A549 (cell line): ENCODE results near the gene ZDHHC3. TPM values are rescaled to one million over a fixed set of nuclear protein-coding genes. Genes with fewer than 3 reads are reported as not detected.

Experiments used
- ATAC-seq, 2 experiments: fragments of 200-7000 bp in 1 of 2; fragments of >200 bp in 1 of 2; cut with Nextera tagmentation in 1 of 2; cut with Tn5 transposase in 1 of 2; 3 replicates each; pipeline versions ENCODE4 v1.8.0 to v1.9.1; 2018 to 2020; ENCODE audit warnings: mild to moderate bottlenecking in 1 of 2, moderate library complexity in 1 of 2
- CTCF ChIA-PET: fragments of 300-600 bp; sonication (Branson Sonifier 250); formaldehyde crosslinking; extraction: SDS; loops from one replicate; lab custom pipeline; 2021; ENCODE audit warnings: antibody characterized with exemption, inconsistent platforms; lab: Yijun Ruan, JAX
- POLR2A ChIA-PET: fragments of 350-600 bp; formaldehyde crosslinking; extraction: SDS; loops from one replicate; lab custom pipeline; 2021; ENCODE audit warnings: antibody characterized with exemption, inconsistent platforms; lab: Yijun Ruan, JAX
- DNase-seq, 2 experiments: peaks; one replicate each; pipeline versions ENCODE4 v3.0.0 to v3.0.0-alpha.2; 2011 to 2016; ENCODE audit warnings: low read depth in 1 of 2, low spot score in 1 of 2
- FAIRE-seq: peaks from 2 replicates; lab custom pipeline; 2011; peaks lifted over from hg19 to GRCh38; lab: Jason Lieb, UNC
- H3K27ac ChIP-seq, 2 experiments: fragments of >200 bp; sonication (Bioruptor Twin); formaldehyde crosslinking; 3 replicates each; pipeline ENCODE4 v1.5.1; 2016 to 2017
- H3K4me1 ChIP-seq: fragments of >200 bp; sonication (Bioruptor Twin); formaldehyde crosslinking; 3 replicates; pipeline ENCODE4 v1.6.1; 2016
- H3K4me2 ChIP-seq: fragments of >200 bp; sonication (Bioruptor Twin); formaldehyde crosslinking; 3 replicates; pipeline ENCODE4 v1.6.1; 2016
- H3K4me3 ChIP-seq: fragments of >200 bp; sonication (Bioruptor Twin); formaldehyde crosslinking; 3 replicates; pipeline ENCODE4 v1.5.1; 2016
- H3K9me3 ChIP-seq: fragments of >200 bp; sonication (Bioruptor Twin); formaldehyde crosslinking; 3 replicates; pipeline ENCODE4 v1.6.1; 2016
- ATOH8 ChIP-seq: fragments of 250-450 bp; sonication (Bioruptor Pico); IDR thresholded peaks from 2 replicates; pipeline ENCODE4 v1.5.0; 2020; ENCODE audit warnings: low read depth, mild to moderate bottlenecking, moderate library complexity
- BCL3 ChIP-seq: fragments of >200 bp; sonication (Bioruptor Twin); formaldehyde crosslinking; IDR thresholded peaks from 3 replicates; pipeline ENCODE4 v1.6.1; 2016
- BHLHE40 ChIP-seq: IDR thresholded peaks from 2 replicates; pipeline ENCODE4 v1.6.1; 2012; ENCODE audit warnings: low read depth, low read length, inconsistent platforms
- CBX8 ChIP-seq: fragments of 200-600 bp; sonication (generic); IDR thresholded peaks from 2 replicates; pipeline ENCODE4 v1.6.1; 2016
- CHD2 ChIP-seq: fragments of 150-350 bp; IDR thresholded peaks from 2 replicates; pipeline ENCODE4 v1.6.1; 2014; ENCODE audit warnings: low read length; ENCODE audit not compliant: partially characterized antibody
- CHD4 ChIP-seq: fragments of 200-600 bp; sonication (generic); IDR thresholded peaks from 2 replicates; pipeline ENCODE4 v1.6.1; 2016; ENCODE audit warnings: antibody characterized with exemption, mild to moderate bottlenecking, borderline replicate concordance
- EHF ChIP-seq: fragments of 250-450 bp; sonication (Bioruptor Pico); IDR thresholded peaks from 2 replicates; pipeline ENCODE4 v1.5.0; 2020; ENCODE audit warnings: mild to moderate bottlenecking
- EHMT2 ChIP-seq: fragments of 200-600 bp; sonication (generic); IDR thresholded peaks from 2 replicates; pipeline ENCODE4 v1.6.1; 2016; ENCODE audit warnings: antibody characterized with exemption, low read depth, mild to moderate bottlenecking, moderate library complexity
- EP300 ChIP-seq, 2 experiments: fragments of >200 bp; sonication (Bioruptor Twin); formaldehyde crosslinking; IDR thresholded peaks; 2 replicates in 1 of 2; 3 replicates in 1 of 2; pipeline ENCODE4 v1.6.1; 2016 to 2017
- ESRRA ChIP-seq: fragments of 150-350 bp; IDR thresholded peaks from 2 replicates; pipeline ENCODE4 v1.6.1; 2014; ENCODE audit warnings: mild to moderate bottlenecking, low read length, borderline replicate concordance
- GATA3 ChIP-seq: IDR thresholded peaks from 2 replicates; pipeline ENCODE4 v1.6.1; 2012; ENCODE audit warnings: borderline replicate concordance
- HDAC2 ChIP-seq: fragments of 200-600 bp; sonication (generic); IDR thresholded peaks from 2 replicates; pipeline ENCODE4 v1.6.1; 2016
- HEYL ChIP-seq: fragments of 250-450 bp; sonication (Bioruptor Pico); IDR thresholded peaks from 2 replicates; pipeline ENCODE4 v1.8.0; 2021; ENCODE audit warnings: mild to moderate bottlenecking, moderate library complexity
- HOXB5 ChIP-seq: fragments of 250-450 bp; sonication (Bioruptor Pico); IDR thresholded peaks from 2 replicates; pipeline ENCODE4 v1.5.0; 2020; ENCODE audit warnings: mild to moderate bottlenecking, moderate library complexity
- KDM1A ChIP-seq: fragments of 200-600 bp; sonication (generic); IDR thresholded peaks from 2 replicates; pipeline ENCODE4 v1.6.1; 2016; ENCODE audit warnings: low read depth, mild to moderate bottlenecking
- MAFK ChIP-seq: fragments of 450-650 bp; IDR thresholded peaks from 2 replicates; pipeline ENCODE4 v1.6.1; 2014; ENCODE audit not compliant: partially characterized antibody
- MYC ChIP-seq: IDR thresholded peaks from 2 replicates; pipeline ENCODE4 v1.6.1; 2012; ENCODE audit warnings: mild to moderate bottlenecking, inconsistent platforms, low read length, improper control_type of control experiment, borderline replicate concordance
- NR3C1 ChIP-seq: fragments of >200 bp; sonication (Bioruptor Twin); formaldehyde crosslinking; IDR thresholded peaks from 3 replicates; pipeline ENCODE4 v1.6.1; 2017
- RARB ChIP-seq: fragments of 250-450 bp; sonication (Bioruptor Pico); IDR thresholded peaks from 2 replicates; pipeline ENCODE4 v1.8.0; 2021; ENCODE audit warnings: mild to moderate bottlenecking, moderate library complexity
- RCOR1 ChIP-seq: fragments of 150-350 bp; IDR thresholded peaks from 2 replicates; pipeline ENCODE4 v1.6.1; 2014; ENCODE audit warnings: antibody characterized with exemption, low read length, low read depth
- REST ChIP-seq: fragments of 200-600 bp; sonication (generic); IDR thresholded peaks from 2 replicates; pipeline ENCODE4 v1.6.1; 2016; ENCODE audit warnings: antibody characterized with exemption, mild to moderate bottlenecking, moderate library complexity
- RFX5 ChIP-seq: fragments of 450-650 bp; IDR thresholded peaks from 2 replicates; pipeline ENCODE4 v1.7.1; 2014; ENCODE audit warnings: antibody characterized with exemption, mild to moderate bottlenecking, moderate library complexity
- USF2 ChIP-seq: fragments of 450-650 bp; IDR thresholded peaks from 2 replicates; pipeline ENCODE4 v1.6.1; 2014; ENCODE audit warnings: antibody characterized with exemption
- WGBS: methylation state at CpG from one replicate; pipeline ENCODE4 v1.1.6; 2017; ENCODE audit errors: missing lambda C conversion rate; 5-methylcytosine and 5-hydroxymethylcytosine counted together
- polyA plus RNA-seq, 4 experiments: library from polyadenylated mRNA; depleted of rRNA in 3 of 4; stranded (reverse); fragments of >200 nt; fragmentation: RNase III in 1 of 4; extraction: RNeasy Plus Mini Kit Qiagen cat#74134 plus additional on column Dnase treatment in 1 of 4; gene quantifications; 2 replicates in 3 of 4; 3 replicates in 1 of 4; pipeline ENCODE4 v1.2.3, GENCODE V29; 2011 to 2017

ZDHHC3 gene
- polyA plus RNA-seq, 2 of the 4 experiments (the other 2 are of a cell fraction), result 28.7 to 57.7 TPM

- Histone ChIP-seq H3K9me3 (no peaks in the 10 kb centered on the region), H3K4me1 (no peaks in the 10 kb centered on the region)
- no peak for DNase-seq
- no peak for ATAC-seq
- TF ChIP-seq HEYL (CRISPR knock-in tag) (no peak), HDAC2 (no peak), RARB (CRISPR knock-in tag) (no peak), RCOR1 (no peak), EHMT2 (no peak), ATOH8 (CRISPR knock-in tag) (no peak), BHLHE40 (no peak), HOXB5 (no peak), BCL3 (no peak), RFX5 (no peak)
- TF ChIP-seq, all 56 proteins: peak for 0
- Histone ChIP-seq H3K27ac (no peak overlapping the region), H3K4me3 (no peak overlapping the region), H3K4me2 (no peak overlapping the region)
- POLR2A ChIA-PET, result no interaction called here
- CTCF ChIA-PET, result interaction anchor here (0.6 kb wide), 1 partner anchor 962 kb away, joined by 4 read pairs; no protein-coding TSS in a partner anchor
- WGBS, result 73% methylated on average over 8 of the region's 8 CpGs
- no peak for FAIRE-seq
Observed at GRCh38 chr3:45020534-45020933, 44.6 kb upstream of the ZDHHC3 start.

- no peak overlapping the region for H3K27ac ChIP-seq
- no peaks in the 10 kb centered on the region for H3K9me3 ChIP-seq
- ChIA-PET POLR2A (no interaction called here), CTCF (interaction anchor here (0.6 kb wide), 1 partner anchor 34 kb away, joined by 3 read pairs; no protein-coding TSS in a partner anchor)
- 92% methylated on average over 5 of the region's 5 CpGs for WGBS
- ATAC-seq (no peak), FAIRE-seq (no peak), DNase-seq (no peak)
- no peaks in the 10 kb centered on the region for H3K4me1 ChIP-seq
- H3K4me3 ChIP-seq, result no peak overlapping the region
- TF ChIP-seq CHD2 (no peak), KDM1A (no peak), EHF (no peak), BCL3 (no peak), MAFK (no peak), RFX5 (no peak), REST (no peak), MYC (no peak), ESRRA (no peak), RARB (CRISPR knock-in tag) (no peak), EP300 (IDR thresholded peaks at IDR 0.05) (no peak), NR3C1 (no peak), CHD4 (no peak), RCOR1 (no peak), USF2 (no peak), GATA3 (no peak), CBX8 (no peak)
- H3K4me2 ChIP-seq, result no peak overlapping the region
Observed at GRCh38 chr3:45017821-45018220, 41.8 kb upstream of the ZDHHC3 start.
